IPS-18a (cell line): Measurements from ENCODE around the gene ZNF584.

Source experiments
- H3K27ac ChIP-seq: one replicate; pipeline ENCODE4 v1.5.1; 2013; ENCODE audit warnings: low read length
- H3K27me3 ChIP-seq: one replicate; pipeline ENCODE4 v1.6.1; 2013; ENCODE audit warnings: mild to moderate bottlenecking, low read length; ENCODE audit not compliant: control insufficient read depth, insufficient read depth
- H3K36me3 ChIP-seq: one replicate; pipeline ENCODE4 v1.6.1; 2013; ENCODE audit warnings: low read depth, low read length; ENCODE audit not compliant: control insufficient read depth
- H3K4me1 ChIP-seq: one replicate; pipeline ENCODE4 v1.6.1; 2013; ENCODE audit warnings: low read depth, low read length; ENCODE audit not compliant: control insufficient read depth
- H3K4me3 ChIP-seq: one replicate; pipeline ENCODE4 v1.5.1; 2013; ENCODE audit warnings: low read length
- H3K9ac ChIP-seq: one replicate; pipeline ENCODE4 v1.6.1; 2013; ENCODE audit warnings: mild to moderate bottlenecking, low read length, moderate library complexity
- H3K9me3 ChIP-seq: one replicate; pipeline ENCODE4 v1.6.1; 2013; ENCODE audit warnings: low read depth, low read length; ENCODE audit not compliant: control insufficient read depth

Gene ZNF584

DNA sequence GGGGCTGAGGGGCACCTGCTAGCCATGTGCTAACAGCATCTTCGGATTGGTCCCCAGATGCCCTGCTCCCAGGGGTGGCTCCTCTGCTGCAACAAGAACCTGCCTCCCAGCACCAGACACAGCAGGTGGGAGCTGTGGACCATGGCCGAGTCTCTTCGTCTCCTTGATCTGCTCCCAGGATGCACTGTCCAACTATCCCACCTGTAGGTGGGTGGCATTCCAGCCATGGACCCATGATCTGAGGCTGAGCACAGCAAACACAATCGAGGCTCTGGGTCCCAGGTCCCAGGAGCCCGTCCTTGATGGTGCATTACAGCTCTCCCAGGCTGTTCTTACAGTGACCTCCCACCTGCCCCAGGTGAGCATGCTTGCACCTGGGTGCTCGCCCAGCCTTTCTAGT, 29.2 kb upstream of the ZNF584 start:
- Histone ChIP-seq H3K9me3 (no peaks in the 10 kb centered on the region), H3K4me1 (no peaks in the 10 kb centered on the region), H3K36me3 (no peaks in the 10 kb centered on the region), H3K27me3 (no peaks in the 10 kb centered on the region), H3K4me3 (no peak overlapping the region), H3K9ac (no peak overlapping the region), H3K27ac (no peak overlapping the region)

DNA sequence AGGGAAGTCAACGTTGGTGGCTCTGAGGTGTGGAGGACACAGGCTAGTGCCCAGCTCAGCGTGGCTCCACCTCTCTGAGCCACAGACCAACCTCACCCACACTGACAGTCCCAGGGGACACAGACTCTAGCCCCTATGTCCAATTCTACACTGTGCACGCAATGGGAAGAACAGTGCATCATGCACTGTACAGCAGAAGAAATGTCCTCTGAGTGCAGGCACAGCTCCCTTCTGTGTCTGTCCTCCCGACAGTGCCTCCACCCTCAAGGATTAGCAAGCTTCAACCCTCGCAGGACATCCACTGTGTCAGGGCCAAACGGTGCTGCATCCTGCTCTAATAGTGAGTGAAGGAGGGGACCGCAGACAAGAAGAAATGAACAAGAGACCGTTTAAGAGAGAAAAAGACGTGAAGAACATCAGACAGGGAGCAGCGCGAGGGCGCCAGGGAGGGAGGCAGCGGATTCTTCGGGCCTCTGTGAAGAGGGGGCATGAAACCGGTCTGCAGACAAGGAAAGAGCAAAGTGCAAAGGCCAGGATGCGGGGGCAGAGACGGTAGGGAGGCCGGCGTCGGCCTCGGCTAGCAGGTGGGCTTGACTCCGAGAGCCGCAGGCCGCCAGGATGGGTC, 28.3 kb upstream of the ZNF584 start:
- Histone ChIP-seq H3K4me3 (peak overlapping the region; percentile 65), H3K27me3 (no peaks in the 10 kb centered on the region), H3K4me1 (no peaks in the 10 kb centered on the region), H3K27ac (no peak overlapping the region), H3K9ac (peak overlapping the region; percentile 47), H3K9me3 (no peaks in the 10 kb centered on the region), H3K36me3 (no peaks in the 10 kb centered on the region)

DNA sequence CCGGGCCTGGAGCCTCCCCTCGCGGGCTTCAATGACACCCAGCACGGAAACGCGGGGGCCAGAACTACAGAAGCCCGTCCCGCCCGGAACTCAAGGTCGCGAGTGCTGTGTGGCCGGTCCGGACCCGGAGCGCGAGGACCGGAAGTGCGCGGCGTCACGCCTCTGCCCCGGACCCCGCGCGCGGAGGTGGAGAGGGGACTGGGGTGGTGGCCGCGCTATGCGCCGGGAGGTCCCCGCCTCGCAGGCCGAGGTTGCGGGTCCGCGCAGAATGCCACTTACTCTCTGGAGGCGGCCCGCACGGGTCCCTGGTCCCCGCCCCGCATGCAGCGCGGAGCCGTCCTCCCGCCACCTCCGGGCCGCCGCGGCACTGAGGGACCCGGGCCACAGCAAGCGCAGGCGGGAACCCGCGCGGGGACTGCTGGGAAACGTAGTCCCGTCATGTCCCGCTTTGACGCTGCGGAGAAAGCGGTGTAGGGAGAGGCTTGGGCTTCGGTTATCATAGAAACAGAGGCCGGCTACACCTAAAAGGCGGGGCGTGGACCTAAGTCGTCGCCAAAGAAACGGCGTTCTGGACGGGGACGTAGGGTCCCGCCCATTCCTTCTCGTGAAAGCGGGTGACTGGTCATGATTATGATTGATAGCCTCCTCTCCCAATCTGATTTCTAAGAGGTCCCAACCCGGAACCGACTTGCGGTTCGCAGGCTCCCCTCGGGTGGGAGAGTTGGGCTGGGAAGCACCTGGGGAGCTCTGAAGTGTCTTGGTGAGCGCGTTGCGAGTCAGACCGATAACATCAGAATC, 27.6 kb upstream of the ZNF584 start, which contains the start of gene ZNF837:
Gene ZNF837, minus strand, starts transcription at position 369 of the 798 bp plus-strand sequence. CDS start 11,698 bp downstream, outside the sequence.
- Histone ChIP-seq H3K9me3 (no peaks in the 10 kb centered on the region), H3K4me1 (peaks cover 6% of the 10 kb centered on the region), H3K4me3 (peak within 1 kb of the TSS; percentile 65), H3K27ac (peak within 1 kb of the TSS; percentile 73), H3K27me3 (no peaks in the 10 kb centered on the region), H3K36me3 (no peaks in the 10 kb centered on the region), H3K9ac (peak within 1 kb of the TSS; percentile 63)

DNA sequence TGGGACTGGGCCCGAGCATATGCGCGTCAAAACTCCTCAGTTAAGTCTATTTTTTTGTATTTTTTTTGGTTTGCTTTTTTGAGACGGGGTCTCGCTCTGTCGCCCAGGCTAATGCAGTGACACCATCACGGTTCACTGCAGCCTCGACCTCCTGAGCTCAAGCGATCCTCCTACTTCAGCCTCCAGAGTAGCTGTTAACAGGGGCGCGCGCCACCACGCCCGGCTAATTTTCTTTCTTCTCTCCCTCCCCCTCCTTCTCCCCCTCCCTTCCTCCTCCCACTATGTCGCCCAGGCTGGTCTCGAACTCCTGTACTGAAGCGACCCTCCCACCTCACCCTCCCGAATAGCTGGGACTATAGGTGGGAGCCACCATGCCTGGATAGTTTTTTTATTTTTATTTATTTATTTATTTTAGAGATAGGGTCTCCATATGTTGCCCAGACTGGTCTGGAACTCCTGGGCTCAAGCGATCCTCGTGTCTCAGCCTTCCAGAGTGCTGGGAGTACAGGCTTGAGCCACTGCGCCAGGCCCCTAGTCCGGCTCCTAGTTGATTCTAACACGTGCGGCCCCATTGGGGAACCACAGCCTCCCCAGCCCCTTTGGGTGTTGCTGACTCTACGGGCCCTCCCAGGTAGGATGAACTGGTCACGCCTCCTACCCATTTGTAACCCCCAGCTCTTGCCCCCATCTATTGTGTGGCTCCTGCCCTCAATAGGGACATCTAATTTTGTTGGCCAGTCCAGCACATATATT, 26.8 kb upstream of the ZNF584 start:
- H3K9ac ChIP-seq: peak overlapping the region; percentile 63
- H3K36me3 ChIP-seq: no peaks in the 10 kb centered on the region
- peak overlapping the region; percentile 73 for H3K27ac ChIP-seq
- H3K4me3 ChIP-seq: peak overlapping the region; percentile 65
- H3K27me3 ChIP-seq: no peaks in the 10 kb centered on the region
- H3K4me1 ChIP-seq: peaks cover 7% of the 10 kb centered on the region
- H3K9me3 ChIP-seq: no peaks in the 10 kb centered on the region

DNA sequence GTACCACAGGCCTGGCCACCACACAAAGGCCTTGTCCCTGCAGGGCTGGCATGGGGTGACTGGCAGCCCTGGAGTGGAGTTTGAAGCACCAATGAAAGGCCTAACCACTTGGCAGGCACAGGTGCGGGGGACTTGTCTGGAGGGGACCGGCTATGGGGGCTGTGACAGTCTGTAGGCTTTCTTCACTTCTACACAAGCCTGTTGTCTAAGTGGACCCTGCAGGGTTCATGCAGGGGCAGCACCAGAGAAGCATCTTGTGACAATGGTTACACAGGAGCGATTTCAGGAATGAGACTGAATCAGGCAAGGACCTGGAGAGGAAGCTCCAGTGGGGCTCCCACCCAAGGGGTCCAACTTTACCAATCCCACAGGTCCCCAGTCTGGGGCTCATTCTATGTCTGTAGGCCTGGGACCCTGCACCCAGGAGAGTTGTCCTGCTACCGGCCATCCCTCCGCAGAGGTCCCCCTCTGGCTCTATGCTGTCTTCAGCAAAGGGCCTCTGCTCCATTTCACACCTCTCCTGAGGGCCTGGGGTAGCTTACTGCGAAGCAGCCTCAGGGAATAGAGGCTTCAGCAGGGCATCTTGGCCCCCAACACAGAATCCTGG, 25.3 kb upstream of the ZNF584 start:
- Histone ChIP-seq H3K9me3 (no peaks in the 10 kb centered on the region), H3K9ac (no peak overlapping the region), H3K36me3 (peaks cover 1% of the 10 kb centered on the region), H3K27ac (no peak overlapping the region), H3K27me3 (no peaks in the 10 kb centered on the region), H3K4me1 (peaks cover 9% of the 10 kb centered on the region), H3K4me3 (no peak overlapping the region)

DNA sequence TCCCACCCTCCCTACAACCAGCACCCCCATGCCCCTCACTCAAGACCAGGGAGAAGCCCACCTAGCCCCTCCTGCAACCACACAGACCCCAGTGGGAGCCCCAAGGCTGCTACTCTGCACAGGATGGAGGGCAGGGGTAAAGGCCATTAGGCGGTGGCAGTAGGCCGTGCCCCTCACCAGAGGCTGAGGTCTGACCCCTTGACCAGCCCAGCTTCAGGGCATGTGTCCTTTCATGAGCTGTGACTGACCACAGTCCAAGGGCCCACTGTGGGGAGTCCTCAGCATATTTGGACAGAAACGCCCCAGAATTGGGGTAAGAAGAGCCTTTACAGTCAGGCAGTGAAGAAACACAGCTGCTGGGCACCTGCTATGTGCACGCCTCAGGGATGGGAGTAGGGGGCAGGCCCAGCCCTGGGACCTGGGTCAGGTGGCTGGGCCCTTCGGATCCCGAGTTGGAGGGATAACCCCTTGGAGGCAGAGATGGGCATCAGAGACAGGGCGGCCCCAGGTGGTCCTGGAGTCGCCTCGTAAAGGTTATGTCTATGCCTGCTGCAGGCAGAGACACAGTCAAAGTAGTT, 23.0 kb upstream of the ZNF584 start:
- Histone ChIP-seq H3K9ac (peak overlapping the region; percentile 98), H3K36me3 (peaks cover 14% of the 10 kb centered on the region), H3K4me1 (peaks cover 10% of the 10 kb centered on the region), H3K27ac (peak overlapping the region; percentile 70), H3K9me3 (no peaks in the 10 kb centered on the region), H3K4me3 (peak overlapping the region; percentile 80), H3K27me3 (no peaks in the 10 kb centered on the region)

DNA sequence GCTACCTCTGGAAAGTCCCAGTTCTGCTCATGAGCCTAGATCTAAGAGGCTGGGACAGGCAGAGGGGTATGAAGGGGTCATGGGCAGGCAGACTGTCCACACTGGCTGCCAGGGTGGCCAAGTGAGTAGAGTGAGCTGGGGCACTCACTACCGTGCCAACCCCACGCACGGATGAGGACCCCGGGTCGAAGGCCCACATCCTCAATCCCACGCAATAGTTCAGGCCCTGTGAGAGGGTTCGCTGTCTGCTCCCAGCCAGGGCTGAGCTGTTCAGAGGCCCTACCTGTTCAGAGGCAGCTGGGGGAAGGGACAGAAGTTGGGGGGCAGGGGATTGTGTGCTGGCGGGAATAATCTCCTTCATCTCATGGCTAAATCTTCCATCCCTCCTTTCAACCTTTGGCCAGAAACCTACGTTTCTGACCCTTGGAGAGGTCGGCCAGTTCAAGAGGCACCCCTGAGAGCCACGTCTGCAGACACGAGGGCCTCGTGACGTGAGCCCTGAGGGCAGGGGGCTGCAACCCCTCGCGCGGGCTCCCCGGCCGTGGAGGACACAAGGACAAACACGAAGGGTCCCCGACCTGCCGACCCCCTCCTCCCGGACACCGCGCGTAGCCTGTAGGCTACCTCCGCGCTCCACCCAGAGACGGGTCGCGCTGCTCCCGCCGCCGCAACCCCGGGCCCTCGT, 22.4 kb upstream of the ZNF584 start:
- Histone ChIP-seq H3K27ac (peak overlapping the region; percentile 70), H3K9ac (peak overlapping the region; percentile 98), H3K4me1 (peaks cover 10% of the 10 kb centered on the region), H3K9me3 (no peaks in the 10 kb centered on the region), H3K27me3 (no peaks in the 10 kb centered on the region), H3K4me3 (peak overlapping the region; percentile 80), H3K36me3 (peaks cover 21% of the 10 kb centered on the region)

DNA sequence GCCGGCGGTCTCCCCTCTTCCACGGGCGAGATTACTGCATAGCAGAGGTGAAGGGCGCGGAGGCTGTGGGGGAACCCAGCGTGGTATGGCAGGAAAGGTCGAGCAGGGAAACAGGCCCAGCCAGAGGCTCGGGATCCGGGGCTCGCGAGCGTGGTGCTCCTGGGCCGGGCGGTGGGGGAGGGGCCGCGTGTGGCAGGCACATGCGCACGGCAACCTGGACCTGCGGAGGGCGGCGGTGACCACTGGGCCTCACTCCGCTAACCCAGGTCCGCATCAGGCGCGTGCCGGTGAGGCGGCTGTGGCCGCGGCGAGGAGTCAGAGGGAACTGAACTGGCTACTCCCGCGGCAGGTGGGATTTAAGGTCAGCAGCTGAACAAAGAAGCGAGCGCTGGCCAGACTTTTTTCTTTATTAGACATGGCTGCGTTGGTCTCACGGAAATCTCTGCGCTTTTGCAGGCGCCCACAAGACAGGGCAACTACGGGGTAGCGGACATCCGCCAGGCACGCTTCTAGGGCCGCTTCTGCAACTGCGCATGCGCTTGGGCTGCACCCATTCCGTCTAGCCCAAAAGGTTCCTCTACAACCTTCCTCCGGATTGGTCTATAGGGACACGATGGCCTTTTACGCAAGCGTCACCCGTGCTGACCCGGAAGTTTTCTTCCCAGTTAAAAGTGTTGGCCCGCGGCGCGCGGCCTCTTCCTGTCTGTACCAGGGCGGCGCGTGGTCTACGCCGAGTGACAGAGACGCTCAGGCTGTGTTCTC, 21.7 kb upstream of the ZNF584 start, which contains the start of gene RPS5:
Gene RPS5, plus strand, starts transcription at position 694 of the 762 bp plus-strand sequence. CDS start 869 bp downstream, outside the sequence.
- peak within 1 kb of the TSS; percentile 70 for H3K27ac ChIP-seq
- H3K9ac ChIP-seq: peak within 1 kb of the TSS; percentile 98
- H3K9me3 ChIP-seq: no peaks in the 10 kb centered on the region
- H3K4me3 ChIP-seq: peak within 1 kb of the TSS; percentile 80
- peaks cover 27% of the 10 kb centered on the region for H3K36me3 ChIP-seq
- no peaks in the 10 kb centered on the region for H3K27me3 ChIP-seq
- H3K4me1 ChIP-seq: peaks cover 10% of the 10 kb centered on the region

DNA sequence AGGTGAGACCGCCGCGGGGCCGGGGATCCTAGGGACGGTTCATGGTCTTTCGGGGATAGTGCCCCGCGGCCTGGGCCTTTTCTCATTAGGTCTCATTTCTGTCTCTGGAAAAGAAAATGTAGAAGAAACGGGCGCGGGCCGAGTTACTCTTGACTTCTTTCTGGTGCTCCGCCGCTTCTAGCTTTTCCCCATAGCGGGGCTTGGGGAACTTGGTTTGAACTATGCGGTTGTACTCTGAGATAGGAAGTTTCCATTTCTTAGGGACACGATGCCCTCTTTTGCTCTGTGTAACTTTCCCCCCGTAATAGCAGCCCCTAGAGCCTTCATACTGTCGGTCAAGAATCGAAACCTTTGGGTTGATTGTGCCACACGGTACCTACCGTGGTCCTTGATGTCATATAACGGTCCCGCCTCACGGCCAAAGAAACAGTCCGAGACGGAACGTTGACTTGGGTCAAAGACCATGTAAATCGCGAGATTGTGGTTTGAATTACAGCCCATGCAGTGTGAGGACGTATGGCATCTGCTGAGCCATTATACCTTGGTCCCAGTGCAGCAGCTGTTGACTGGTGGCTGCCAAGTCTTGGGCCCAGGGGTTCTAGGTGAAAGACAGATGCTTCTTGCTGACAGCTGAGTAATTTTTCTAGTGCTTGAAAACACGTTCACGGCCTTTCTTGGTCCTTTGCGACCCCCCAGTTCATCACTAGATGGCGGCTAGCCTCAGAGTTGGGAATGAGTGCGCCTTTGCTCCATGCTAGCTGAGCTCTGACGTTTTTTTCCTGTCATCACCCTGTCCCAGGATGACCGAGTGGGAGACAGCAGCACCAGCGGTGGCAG, 20.9 kb upstream of the ZNF584 start:
- H3K27ac ChIP-seq: no peak overlapping the region
- peak overlapping the region; percentile 80 for H3K4me3 ChIP-seq
- H3K27me3 ChIP-seq: no peaks in the 10 kb centered on the region
- peaks cover 10% of the 10 kb centered on the region for H3K4me1 ChIP-seq
- H3K36me3 ChIP-seq: peaks cover 32% of the 10 kb centered on the region
- no peaks in the 10 kb centered on the region for H3K9me3 ChIP-seq
- peak overlapping the region; percentile 98 for H3K9ac ChIP-seq
